Limb (tissue), 2 donors: Measurements from ENCODE around the gene AHNAK.

Source experiments
- DNase-seq, 2 donors: peaks; one replicate each; pipeline ENCODE4 v3.0.0-alpha.2; 2016; ENCODE audit errors: extremely low spot score in 2 of 2

Gene AHNAK

DNA sequence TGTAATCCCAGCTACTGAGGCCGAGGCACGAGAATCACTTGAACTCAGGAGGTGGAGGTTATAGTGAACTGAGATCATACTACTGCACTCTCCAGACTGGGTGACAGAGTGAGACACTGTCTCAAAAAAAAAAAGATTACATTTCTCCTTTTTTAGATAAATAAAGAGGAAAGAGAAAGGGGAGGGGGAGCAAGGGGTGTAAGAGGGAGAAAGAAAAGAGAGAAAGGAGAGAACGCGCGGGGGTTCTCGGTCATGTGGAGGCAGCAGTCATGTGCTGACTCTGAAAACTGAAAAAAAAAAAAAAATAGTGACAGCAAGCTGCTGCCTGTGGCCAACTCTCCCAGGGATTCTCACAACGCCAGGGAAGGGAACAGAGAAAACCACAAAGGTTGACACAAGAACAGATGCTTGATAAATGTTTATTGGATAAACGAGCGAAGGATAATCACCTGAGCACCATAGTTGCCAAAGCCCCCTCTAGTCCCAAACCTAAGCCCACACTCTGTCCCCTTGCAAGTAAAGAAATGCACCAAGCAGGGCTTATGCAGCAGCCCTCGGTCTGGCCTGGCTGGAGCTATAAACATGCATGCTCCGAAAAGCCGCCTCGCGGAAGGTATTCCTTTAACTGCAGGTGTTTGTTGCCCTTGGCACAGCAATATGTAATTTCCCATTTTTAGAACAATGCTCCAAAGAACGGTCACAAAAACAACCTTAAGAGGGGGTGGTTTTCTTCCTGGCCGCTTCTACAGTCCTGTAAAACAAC, 113.3 kb downstream of the AHNAK start:
- no peak for DNase-seq

DNA sequence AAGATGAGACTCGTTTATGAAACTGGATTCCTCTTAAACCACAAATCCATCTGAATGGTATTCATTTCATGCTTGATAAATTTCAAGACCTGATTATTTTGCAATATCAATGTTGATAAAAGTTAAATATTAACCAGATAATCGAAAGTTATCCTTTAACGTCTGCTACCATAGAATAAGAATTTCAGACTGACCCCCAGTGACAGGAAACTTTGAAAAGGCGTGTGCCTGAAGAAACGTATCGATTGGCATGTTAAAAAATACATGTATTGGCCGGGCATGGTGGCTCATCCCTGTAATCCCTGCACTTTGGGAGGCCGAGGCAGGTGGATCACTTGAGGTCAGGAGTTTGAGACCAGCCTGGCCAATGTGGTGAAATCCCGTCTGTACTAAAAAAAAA, 113.9 kb downstream of the AHNAK start:
- DNase-seq, result no peak

- no peak for DNase-seq
These were observed 115.3 kb downstream of the AHNAK start for GRCh38 chr11:62431171-62431901.

GRCh38 chr11:62430425-62430824, 116.2 kb downstream of the AHNAK start:
- peak in 1 of 2 donors; percentile 43 for DNase-seq

- no peak for DNase-seq
These were observed 117.6 kb downstream of the AHNAK start for GRCh38 chr11:62428871-62429560.

DNA sequence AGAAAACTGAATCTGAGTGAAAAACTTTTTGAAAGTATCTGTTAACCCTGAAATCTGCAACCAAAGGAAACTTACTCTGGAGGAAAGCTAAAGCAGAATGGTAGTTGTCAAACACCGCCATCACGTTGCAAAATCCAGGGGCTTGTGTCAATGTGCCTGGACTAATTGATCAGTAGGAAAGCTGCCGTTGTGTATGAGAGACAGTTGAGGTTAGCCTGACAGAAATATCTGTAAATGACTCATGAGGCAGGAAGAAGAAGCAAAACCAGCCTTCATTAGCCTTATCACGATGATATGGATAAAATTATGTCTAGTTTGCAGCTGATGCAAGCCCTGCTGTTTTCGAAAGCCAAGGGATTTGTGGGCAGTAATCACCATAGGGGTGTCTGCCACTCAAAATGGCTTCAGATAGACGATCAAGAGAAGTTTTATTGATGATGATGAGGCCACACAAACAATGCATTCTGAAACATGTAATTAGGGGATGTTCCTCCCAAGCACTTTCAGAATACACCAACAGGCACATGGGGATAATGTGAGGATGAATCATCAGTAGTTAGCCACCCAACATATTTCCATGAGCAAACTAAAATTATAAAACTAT, 118.9 kb downstream of the AHNAK start:
- DNase-seq, result no peak

DNA sequence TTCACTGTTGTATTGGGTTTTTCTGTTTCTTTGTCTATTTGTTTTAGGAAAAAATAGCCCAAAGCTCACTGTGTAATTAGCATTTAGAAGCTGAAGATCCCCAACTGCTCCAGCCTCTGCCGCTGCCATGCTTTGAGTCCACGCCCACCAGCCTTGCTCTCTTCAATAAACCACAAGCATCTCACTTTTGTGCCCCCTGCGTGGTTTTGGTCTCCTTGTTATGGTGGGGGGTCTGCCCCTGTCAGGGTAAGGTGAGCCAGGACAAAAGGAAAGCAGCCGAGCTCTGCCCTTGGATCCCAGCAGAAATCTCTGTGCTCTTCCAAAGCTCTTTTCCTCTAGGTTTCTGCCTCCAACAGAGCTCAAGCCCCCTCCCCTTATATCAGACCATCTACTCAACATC, 123.6 kb downstream of the AHNAK start:
- no peak for DNase-seq

DNA sequence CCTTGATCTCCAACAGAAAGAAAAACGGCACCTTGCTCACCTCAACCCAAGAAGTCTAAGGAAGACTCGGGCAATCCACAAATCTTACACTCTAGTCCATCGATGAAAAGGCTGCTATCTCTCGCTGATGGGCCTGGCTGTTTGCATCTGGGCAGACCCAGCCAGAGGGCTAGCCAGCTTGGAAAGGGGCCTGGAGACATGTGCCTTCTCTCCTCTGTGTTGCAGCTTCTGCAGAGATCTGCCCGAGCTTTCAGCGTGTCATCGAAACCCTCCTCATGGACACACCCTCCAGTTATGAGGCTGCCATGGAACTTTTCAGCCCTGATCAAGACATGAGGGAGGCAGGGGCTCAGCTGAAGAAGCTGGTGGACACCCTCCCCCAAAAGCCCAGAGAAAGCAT, 124.6 kb downstream of the AHNAK start:
- DNase-seq, result no peak

- no peak for DNase-seq
These were observed 125.7 kb downstream of the AHNAK start for GRCh38 chr11:62420882-62421281.

DNA sequence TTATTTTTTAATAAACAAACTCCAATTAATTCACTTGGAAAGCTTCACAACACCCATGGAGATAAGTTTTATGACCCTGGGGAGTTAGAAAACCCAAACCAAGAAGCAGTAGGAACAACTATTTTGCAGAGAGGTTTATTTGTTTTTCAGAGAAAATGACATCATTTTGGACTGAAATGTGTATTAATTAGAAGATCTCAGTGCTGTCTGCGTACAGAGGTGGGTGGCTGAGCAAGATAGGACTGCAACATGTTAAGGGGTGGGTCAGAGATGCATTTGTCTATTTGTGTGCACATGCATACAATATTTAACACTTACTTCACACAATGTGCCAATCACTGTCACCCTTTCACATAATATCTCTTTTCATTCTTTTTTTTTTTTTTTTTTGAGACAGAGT, 126.7 kb downstream of the AHNAK start:
- DNase-seq, result no peak

DNA sequence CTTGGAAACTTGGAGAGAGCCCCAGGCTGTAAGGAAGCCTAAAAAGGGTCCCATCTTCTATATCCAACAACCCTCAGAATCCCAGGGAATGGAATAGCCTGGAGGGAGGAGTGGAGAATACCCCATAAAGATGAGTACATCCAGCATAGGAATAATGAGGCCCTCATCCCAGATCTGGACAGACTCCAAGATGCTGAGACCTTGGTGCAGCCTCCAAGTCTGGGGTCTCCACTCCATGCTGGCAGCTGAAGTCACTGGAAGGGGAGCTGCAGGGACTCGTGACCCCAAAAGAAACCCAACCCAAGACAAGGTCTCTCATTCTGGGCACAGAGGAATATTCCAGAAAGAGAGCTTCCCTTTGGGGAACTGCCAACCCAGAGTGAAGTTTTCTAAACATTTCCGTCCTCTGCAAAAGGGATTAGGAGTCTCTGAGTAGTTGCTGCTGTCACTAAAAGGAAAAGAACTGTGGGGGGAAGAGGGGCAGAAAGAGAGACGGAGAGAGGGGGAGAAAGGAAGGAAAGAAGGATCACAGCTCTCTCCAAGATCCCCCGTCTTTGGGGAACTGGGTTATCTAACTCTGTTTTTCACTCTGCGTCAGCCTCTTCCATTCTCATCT, 127.2 kb downstream of the AHNAK start:
- DNase-seq, result no peak

DNA sequence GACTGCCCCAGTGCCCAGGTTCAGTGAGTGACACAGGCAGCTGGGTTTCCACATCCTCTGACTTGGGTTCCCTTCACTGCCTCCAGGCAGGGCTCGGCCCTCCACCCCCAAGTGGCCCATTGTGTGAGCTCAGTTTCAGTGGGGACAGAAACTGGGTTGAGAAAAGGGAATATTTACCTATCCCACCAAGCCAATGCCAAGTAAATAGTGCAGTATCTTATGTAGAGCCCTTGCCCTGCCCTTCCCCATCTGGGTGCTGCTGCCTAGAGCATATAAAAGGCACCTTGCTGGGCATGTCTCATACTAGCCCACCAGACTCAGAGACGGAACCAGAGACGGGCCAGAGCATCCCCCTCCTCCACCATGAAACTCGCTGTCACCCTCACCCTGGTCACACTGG, 127.9 kb downstream of the AHNAK start, which contains the start of gene SCGB1A1:
Gene SCGB1A1, plus strand, starts transcription at position 301 of the 400 bp plus-strand sequence. Its CDS starts 63 bp downstream, at position 364.
- DNase-seq, result no peak

DNA sequence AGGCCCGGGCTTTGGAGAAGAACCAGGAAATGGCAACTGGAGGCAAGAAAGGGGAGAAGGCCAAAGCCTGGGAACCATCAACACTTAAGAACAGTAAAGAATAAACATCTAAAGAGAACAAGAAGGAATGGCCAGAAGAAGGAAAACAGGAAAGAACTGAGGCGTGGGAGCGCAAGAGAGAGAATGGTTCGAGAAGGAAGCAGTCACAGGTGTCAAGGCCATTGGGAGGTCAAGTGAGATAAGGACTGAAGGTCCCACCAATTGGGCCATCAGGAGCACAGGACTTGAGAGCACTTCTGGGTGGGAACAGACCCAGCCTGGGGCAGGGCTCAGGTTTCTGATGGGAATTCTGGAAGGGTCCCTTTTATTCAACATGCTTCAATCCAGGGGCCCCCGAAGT, 128.5 kb downstream of the AHNAK start:
- DNase-seq, result no peak

DNA sequence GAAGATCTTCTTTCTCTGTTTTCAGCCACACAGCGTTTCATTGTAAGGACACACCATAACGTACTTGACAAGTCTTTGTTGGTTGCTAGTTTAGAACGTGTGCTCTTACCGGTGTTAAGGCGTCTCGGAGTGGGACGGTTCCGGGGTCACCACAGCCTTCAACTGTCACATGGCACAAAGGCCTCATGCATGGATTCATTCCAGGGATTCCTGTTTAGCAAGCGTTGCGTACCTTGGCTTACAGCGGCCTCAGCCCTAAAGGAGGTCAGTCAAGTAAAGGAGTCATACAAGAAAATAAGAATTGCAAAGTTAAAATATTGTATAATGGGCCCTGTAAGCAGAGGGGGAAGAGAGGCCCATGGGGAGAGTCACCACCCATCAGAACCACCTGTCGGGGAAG, 130.0 kb downstream of the AHNAK start:
- no peak for DNase-seq

GRCh38 chr11:62413060-62413696, 133.4 kb downstream of the AHNAK start:
- DNase-seq, result no peak

GRCh38 chr11:62411524-62411923, 135.1 kb downstream of the AHNAK start:
- no peak for DNase-seq

DNA sequence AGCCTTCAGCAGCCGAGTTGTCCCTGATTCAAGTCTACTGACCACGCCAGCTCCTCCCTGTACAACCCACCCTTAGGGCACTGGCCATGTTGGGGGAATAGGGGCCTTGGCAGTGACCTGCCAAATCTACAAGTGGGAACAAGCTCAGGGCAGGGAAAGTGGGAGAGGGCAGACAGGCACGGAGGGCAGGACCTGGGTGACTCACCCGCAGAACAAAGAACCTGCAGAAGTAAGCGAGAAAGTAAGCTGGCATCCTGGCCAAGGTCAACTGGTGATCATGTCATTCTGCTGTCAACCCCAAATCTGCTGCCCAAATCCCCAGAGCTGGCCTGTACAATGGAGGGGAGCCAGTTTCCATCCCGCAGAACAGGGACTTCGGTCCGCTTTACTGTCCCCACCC, 135.6 kb downstream of the AHNAK start:
- no peak for DNase-seq

- no peak for DNase-seq
These were observed 136.8 kb downstream of the AHNAK start for GRCh38 chr11:62409831-62410230.

- no peak for DNase-seq
These were observed 140.6 kb downstream of the AHNAK start for GRCh38 chr11:62406034-62406433.

GRCh38 chr11:62404901-62405300, 141.7 kb downstream of the AHNAK start:
- no peak for DNase-seq

GRCh38 chr11:62404435-62404834, 142.2 kb downstream of the AHNAK start:
- no peak for DNase-seq
